ENCODE data around the gene ZNHIT1. TPM values are rescaled to one million over a fixed set of nuclear protein-coding genes. Genes with fewer than 3 reads are reported as not detected.

The ZNHIT1 gene
- total RNA-seq, 4 donors from 2014 or later: 54.0 to 115 (median 92.2) TPM

DNA sequence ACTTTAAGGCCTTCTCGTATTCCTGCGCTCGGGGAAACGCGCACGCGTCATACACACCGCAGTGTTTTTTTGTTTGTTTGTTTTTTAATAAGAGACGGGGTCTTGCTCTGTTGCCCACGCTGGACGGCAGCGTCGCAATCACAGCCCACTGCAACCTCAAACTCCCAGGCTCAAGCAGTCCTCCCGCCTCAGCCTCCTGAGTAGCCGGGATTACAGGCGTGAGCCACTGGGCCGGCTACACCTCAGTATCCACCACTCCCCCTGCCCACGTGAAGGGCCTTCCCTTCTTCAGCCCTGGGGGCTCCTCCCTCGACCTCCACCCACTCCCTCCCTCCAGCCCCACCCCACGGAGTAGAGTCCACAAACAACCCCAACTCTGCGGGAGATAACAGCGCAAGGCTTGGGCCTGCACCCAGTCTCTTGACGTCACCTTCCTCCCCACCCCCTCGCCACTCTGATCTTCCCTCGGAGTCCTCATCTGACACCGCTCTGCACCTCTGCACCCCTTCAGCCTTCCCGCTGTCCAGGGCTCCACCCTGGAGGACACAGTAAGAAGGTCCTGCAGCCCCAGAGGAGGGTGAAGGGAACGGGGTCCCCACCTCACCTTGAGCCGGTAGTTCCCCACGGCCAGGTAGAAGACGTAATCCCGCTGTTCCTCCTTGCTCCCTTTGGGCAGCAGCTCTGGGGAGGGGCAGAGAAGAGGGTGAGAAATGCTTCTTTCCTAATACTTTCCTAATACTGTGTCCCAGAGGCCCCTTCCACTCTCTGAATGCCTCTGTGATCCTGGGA lies 22.5 kb downstream of the ZNHIT1 start:
- TF ChIP-seq CTCF (IDR thresholded peaks at IDR 0.05; ENCODE audit: low read depth): no peak

DNA sequence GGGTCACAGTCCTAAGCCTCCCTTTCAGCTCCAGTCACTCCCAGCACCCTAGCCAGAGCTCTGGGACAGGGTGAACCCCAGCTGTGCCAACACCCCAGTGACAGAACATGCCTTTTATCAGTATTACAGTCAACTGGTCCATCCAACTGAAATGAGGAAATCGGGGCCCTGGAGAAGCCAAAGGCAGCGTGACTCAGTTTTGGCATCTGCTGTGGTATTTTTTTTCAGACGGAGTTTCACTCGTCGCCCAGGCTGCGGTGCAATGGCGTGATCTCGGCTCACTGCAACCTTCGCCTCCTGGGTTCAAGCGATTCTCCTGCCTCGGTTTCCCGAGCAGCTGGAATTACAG lies 23.0 kb downstream of the ZNHIT1 start:
- TF ChIP-seq CTCF (IDR thresholded peaks at IDR 0.05; ENCODE audit: low read depth): no peak

DNA sequence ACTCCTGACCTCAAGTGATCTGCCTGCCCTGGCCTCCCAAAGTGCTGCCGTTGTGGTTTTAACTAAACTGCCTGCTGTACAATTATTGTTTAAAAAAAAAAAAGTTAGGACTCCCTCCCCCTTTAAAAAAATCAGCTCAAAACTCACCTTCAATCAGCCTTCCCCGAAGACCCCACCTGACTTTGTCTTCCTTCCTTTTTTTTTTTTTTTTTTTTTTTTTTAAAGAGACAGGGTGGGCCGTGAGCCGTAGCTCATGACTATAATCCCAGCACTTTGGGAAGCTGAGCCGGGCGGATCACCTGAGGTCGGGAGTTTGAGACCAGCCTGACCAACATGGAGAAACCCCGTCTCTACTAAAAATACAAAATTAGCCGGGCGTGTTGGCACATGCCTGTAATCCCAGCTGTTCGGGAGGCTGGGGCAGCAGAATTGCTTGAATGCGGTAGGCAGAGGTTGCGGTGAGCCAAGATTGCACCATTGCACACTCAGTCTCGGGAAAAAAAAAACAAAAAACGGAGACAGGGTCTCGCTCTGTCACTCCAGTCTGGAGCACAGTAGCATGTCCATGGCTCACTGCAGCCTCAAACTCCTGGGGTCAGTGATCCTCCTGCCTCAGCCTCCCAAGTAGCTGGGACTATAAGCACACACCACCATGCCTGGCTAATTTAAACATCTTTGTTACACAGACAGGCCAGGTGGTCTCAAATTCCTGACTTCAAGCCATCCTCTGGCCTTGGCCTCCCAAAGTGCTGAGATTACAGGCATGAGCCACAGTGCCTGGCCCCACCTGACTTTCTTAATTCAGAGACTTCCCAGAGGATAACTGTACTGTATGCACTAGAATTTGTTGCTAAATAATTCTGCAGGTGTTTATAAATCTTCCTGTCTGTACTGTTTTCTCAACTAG lies 23.7 kb downstream of the ZNHIT1 start:
- no peak for TF ChIP-seq CTCF (IDR thresholded peaks at IDR 0.05; ENCODE audit: low read depth)

DNA sequence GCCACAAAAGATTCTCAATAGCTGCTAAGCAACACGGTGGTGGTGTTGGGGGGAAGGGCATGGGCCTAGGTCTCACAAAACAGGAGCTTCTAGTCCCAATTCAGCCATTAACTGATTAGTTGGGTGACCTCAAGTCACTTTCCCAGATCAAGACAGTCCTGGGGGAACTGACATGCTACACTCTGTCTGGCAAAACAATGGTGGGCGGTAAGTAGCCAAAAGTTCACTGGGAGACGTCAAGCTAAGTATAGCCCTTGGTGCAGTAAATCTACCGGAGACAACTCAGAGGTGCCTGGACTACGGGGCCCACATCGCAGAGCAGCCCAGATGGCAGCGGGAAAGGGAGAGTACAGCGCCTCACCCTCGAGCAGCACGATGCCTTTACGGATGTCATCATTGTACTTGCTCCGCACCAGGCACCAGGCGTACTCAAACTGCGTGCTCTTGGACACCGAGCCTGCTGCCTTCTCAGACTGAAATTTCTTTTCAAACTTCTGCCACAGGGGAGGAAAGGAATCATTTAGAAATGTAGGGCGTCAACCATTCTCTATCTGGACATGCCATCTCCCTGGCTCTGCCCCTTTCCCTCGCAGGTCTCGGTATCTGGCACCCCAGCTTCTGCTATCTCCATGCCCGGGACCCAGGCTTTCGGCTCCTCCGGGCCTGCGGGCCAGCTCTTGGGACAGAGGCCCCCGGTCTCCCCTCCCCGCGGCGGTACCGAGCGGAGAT lies 25.8 kb downstream of the ZNHIT1 start:
- TF ChIP-seq CTCF (IDR thresholded peaks at IDR 0.05; ENCODE audit: low read depth): no peak

GRCh38 chr7:101244375-101245146 lies 26.6 kb downstream of the ZNHIT1 start, which contains the start of gene FIS1:
Gene FIS1 (minus strand): TSS chr7:101245081. CDS start chr7:101245004, 77 bp downstream.
- TF ChIP-seq CTCF (IDR thresholded peaks at IDR 0.05; ENCODE audit: low read depth): no peak

GRCh38 chr7:101245147-101245668 lies 27.2 kb downstream of the ZNHIT1 start:
- TF ChIP-seq CTCF (IDR thresholded peaks at IDR 0.05; ENCODE audit: low read depth): no peak

Measured in subcutaneous adipose tissue (tissue), 4 donors.